HG02840 (cell line): ENCODE measurements around the gene ZNF358.

Experiments
- ATAC-seq: cut with Tn5 transposase; IDR thresholded peaks from one replicate; pipeline ENCODE4 v1.9.1; 2021; ENCODE audit warnings: mild to moderate bottlenecking, moderate library complexity, moderate number of reproducible peaks; ENCODE audit not compliant: unreplicated experiment, low FRiP score

ZNF358 gene

GRCh38 chr19:7554565-7554964 is 38.7 kb downstream of the ZNF358 start:
- ATAC-seq, result no peak

- ATAC-seq, result no peak
These were observed 39.3 kb downstream of the ZNF358 start for GRCh38 chr19:7554990-7555864.

DNA sequence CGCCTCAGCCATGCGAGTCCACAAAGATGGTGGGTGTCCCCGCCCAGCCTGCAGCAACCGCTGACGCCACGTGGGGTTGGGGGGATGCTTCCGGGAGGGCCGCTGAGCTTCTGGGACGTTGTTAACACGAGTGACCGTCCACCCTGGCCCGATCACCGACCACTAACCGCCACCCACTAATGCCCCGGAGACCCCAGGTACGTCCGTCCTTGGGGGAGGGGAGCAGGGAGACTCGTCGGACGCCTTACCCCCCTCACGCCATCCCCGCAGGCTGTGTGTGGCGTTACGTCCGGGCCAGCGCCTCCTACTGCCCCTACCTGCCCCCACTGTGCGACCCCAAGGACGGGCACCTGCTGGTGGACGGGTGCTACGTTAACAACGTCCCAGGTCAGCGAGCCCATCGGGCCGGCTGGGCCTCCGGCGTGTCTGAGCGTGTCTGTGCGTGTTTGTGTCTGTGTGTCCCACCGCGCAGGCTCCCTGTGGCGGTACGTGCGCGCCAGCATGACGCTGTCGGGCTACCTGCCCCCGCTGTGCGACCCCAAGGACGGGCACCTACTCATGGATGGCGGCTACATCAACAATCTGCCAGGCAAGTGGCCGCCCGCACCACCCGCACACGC is 40.9 kb downstream of the ZNF358 start:
- no peak for ATAC-seq

- ATAC-seq, result no peak
These were observed 42.8 kb downstream of the ZNF358 start for GRCh38 chr19:7558667-7559066.

- no peak for ATAC-seq
These were observed 43.2 kb downstream of the ZNF358 start for GRCh38 chr19:7559102-7559501.

DNA sequence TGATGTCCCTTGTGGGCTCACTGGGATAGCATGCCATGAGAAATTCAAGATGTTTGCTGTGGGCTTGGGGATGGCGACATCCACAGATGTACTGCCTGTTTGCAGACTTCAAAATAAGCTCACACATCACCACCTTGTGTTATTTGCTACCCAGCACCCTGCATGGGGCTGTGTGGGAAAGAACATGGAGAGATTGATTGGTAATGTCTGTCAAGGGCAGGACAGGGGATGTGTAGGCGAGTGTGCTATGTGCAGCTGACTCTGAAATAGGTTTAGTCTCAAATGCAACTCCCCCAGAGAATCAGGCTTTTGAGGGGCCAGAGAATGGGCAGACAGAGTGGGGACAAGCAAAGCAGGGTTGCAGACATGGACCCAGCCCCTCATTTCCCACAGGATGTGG is 44.4 kb downstream of the ZNF358 start:
- no peak for ATAC-seq

DNA sequence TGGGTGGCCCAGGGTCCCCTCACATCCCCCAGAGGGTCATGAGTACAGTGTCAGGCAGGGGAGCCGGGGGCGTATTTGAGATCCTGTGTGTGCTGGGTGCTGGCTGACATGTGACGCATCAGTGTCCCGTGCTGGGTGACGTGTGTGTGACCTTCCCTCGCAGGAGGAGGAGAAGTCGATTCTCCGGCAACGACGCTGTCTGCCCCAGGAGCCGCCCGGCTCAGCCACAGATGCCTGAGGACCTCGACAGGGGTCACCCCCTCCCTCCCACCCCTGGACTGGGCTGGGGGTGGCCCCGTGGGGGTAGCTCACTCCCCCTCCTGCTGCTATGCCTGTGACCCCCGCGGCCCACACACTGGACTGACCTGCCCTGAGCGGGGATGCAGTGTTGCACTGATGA is 45.4 kb downstream of the ZNF358 start:
- ATAC-seq, result no peak

DNA sequence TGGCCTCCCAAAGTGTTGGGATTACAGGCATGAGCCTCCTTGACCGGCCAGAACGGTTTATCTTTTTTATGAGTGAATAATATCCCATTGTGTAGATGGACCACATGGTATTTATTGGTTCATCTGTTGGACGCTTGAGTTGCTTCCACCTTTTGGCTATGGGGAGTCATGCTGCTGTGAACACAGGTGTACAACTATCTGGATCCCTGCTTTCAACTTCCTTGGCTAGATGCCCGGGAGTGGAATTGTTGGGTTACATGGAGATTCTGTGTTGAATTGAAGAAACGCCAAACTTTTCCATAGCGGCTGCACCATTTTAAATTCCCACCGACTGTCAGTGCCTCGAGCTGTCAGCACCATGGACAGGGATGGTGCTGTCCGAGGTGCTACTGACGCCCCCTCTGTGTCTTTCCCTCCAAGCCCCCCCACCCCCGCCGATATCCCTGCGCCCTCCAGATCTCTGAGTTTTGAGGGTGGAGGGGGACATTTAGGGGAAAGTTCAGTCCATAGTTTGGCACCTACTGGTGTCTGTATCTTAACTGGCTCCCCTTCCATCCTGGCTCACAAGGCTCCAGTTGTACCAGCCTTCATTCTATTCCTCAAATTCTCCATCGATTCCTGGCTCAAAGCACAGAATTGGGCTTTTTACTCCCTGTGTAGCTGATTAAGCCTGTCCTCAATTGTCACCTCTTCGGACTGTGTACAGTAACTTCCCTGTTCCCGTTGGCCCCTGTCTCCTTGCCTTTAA is 46.9 kb downstream of the ZNF358 start:
- no peak for ATAC-seq

GRCh38 chr19:7564866-7565265 is 49.0 kb downstream of the ZNF358 start:
- ATAC-seq, result no peak

DNA sequence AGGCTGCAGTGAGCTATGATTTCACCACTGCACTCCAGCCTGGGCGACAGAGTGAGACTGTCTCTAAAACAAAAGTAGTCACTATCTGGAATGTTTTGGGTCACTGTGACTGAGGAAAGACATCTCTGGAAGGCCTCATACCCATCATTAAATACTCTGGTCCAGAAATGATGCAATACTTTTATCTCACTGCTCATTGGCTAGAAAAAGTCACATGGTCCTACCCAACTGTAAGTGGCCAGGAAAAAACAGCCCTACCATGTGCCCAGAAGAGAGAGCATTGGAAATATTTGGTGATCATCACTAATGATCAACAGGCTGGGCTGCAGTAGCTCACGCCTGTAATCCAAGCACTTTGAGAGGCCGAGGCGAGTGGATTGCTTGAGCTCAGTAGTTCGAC is 49.4 kb downstream of the ZNF358 start:
- ATAC-seq, result no peak
